GM10266 (cell line): ENCODE results near the gene KRTAP4-11.
"Not testable (repeated sequence)": the region's sequence is repeated elsewhere in the genome, so short reads cannot be mapped to it uniquely, and the experiment has no call there.

Experiments
- DNase-seq: peaks from one replicate; pipeline ENCODE4 v3.0.0; 2012; ENCODE audit errors: extremely low spot score
- TF ChIP-seq, protein P1 (sequence below): IDR thresholded peaks from 2 replicates; pipeline ENCODE4 v1.5.1; 2012; ENCODE audit warnings: mild to moderate bottlenecking, low read depth; ENCODE audit not compliant: control insufficient read depth, insufficient read depth; ENCODE audit errors: missing control alignments

The KRTAP4-11 gene

GRCh38 chr17:41149652-41149985, 31.4 kb upstream of the KRTAP4-11 start, which contains the start of gene KRTAP4-5:
TSS of gene KRTAP4-5 (minus strand) at chr17:41149825. CDS start at chr17:41149767, 58 bp downstream.
- TF ChIP-seq, protein P1, sequence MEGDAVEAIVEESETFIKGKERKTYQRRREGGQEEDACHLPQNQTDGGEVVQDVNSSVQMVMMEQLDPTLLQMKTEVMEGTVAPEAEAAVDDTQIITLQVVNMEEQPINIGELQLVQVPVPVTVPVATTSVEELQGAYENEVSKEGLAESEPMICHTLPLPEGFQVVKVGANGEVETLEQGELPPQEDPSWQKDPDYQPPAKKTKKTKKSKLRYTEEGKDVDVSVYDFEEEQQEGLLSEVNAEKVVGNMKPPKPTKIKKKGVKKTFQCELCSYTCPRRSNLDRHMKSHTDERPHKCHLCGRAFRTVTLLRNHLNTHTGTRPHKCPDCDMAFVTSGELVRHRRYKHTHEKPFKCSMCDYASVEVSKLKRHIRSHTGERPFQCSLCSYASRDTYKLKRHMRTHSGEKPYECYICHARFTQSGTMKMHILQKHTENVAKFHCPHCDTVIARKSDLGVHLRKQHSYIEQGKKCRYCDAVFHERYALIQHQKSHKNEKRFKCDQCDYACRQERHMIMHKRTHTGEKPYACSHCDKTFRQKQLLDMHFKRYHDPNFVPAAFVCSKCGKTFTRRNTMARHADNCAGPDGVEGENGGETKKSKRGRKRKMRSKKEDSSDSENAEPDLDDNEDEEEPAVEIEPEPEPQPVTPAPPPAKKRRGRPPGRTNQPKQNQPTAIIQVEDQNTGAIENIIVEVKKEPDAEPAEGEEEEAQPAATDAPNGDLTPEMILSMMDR = no peak

DNA sequence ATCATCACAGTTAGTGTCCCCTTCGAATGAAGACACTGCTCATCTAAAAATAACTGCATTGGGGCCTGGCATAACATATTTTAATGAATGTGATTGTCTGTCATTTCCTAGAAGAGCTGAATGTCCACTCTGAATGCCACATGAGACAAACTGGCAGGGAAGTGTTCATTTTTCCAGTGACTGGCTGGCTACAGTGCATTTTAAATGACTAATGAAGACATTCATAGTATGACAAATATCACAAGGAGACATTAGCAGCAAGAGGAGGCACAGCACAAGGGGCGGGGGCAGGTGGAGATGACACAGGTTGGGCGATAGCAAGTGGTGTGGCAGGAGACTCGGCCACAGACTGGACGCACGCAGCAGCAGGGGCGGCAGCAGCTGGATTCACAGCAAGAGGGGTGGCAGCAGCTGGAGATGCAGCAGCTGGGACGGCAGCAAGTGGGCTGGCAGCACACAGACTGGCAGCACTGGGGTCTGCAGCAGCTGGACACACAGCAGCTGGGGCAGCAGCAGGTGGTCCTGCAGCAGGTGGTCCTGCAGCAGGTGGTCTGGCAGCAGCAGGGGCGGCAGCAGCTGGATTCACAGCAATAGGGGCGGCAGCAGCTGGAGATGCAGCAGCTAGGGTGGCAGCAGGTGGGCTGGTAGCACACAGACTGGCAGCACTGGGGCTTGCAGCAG, 30.9 kb upstream of the KRTAP4-11 start:
- DNase-seq = not testable (repeated sequence)

More at GRCh38 chr17:41149652-41149985, 31.4 kb upstream of the KRTAP4-11 start, which contains the start of gene KRTAP4-5:
- no peak for DNase-seq

GRCh38 chr17:41147531-41148204, 29.5 kb upstream of the KRTAP4-11 start:
- DNase-seq = no peak
- TF ChIP-seq, protein P1 = no peak

GRCh38 chr17:41145261-41145660, 27.1 kb upstream of the KRTAP4-11 start:
- DNase-seq = no peak
- TF ChIP-seq, protein P1 = no peak

- no peak for DNase-seq
- TF ChIP-seq, protein P1 = no peak
Observed at GRCh38 chr17:41144846-41145245, 26.7 kb upstream of the KRTAP4-11 start.

- DNase-seq = no peak
- TF ChIP-seq, protein P1 = no peak
Observed at GRCh38 chr17:41141361-41141760, 23.2 kb upstream of the KRTAP4-11 start.

GRCh38 chr17:41140360-41141131, 22.4 kb upstream of the KRTAP4-11 start, which contains the start of gene KRTAP4-6:
TSS of gene KRTAP4-6 (minus strand) at chr17:41140544. CDS start at chr17:41140487, 57 bp downstream.
- TF ChIP-seq, protein P1 = no peak
- no peak for DNase-seq

GRCh38 chr17:41139865-41140264, 21.7 kb upstream of the KRTAP4-11 start:
- not testable (repeated sequence) for DNase-seq
